Brain pericyte (primary cell): ENCODE results near the gene CBFA2T3.

Source experiments
- DNase-seq: peaks from one replicate; pipeline ENCODE4 v3.0.0-alpha.2; 2012; ENCODE audit warnings: low read depth, low spot score

CBFA2T3 gene

DNA sequence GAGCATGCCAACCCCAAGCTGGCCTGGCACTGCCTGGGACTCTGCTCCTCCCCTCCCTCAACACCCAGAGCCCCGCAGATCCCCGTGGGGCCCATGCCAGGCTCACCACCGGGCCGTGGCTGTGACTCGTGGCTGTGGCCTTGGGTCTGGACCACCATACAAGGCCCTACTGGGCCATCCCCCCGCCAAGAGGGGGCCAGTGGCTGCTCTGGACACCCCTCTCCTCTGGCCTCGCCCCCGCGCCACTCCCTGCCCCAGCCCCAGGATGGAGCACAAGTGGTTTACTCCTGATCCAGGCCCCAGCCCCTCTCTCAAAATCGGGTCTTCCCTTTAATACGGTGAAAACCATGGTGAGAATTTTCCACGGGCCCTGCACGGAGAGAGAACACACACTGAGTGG lies 113.6 kb downstream of the CBFA2T3 start:
- DNase-seq = no peak

DNA sequence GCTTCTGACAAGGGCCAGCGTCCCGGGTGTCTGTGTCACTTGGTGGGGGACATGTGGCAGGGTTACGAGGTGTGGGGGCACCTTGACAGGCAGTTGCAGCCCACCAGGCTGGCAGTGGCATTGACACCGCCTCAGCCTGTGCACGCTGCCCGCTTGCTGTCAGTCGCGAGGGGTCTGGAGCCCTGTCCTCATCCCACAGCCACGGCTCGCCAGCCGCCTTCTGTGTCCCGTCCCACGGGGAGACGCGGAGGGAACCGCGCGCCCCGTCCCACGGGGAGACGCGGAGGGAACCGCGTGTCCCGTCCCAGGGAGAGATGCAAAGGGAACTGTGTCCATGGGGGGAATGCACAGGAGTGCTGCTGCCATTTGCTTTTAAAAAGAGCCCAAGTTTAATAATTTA lies 114.0 kb downstream of the CBFA2T3 start:
- DNase-seq = no peak

DNA sequence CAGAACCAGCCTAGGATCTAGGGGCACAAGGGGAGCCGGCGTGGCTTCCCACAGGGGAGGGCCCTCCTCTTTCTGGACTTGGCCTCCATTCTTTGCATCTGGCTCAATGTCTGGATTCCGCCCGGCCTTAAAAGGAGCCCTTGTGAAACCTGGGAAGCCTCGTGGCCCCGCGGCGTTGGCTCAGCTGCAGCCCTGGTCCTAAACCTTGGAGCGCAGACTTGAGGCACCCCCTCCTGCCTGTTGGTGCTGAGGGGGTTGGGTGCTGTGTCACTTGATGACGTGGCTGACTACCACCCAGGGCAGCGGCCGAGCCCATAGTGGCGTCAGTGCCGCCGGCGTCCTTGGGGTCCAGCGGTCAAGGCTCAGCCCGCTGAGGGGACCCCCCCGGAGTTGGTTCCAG lies 115.6 kb downstream of the CBFA2T3 start:
- no peak for DNase-seq

DNA sequence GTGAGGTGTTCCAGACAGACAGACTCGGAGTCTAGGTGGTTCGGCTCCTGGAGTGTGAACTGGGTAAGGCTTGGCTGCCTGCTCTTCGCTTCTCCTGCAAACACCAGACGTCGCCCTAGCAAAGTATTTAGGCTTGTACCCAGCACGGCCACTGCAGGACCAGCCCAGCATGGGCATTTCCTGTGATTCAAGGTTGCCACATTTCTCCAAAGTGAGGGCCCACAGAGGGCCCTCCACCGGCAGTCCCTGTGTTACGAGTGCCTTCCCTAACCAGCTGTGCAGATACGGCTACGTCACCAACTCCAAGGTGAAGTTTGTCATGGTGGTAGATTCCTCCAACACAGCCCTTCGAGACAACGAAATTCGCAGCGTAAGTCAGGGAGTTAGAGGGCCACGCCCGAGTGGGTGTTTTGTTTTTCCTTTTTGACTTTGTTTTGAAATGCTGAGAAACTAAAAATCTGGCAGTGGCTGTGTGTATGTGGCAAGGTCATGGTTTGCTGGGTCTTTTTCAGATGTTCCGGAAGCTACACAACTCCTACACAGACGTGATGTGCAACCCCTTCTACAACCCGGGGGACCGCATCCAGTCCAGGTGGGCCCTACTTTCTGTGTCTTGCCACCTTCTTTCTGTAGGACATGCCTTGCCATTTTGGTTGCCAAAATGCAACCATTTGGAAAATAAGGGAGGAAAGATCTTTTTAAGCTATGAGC lies 117.5 kb downstream of the CBFA2T3 start:
- DNase-seq = no peak

DNA sequence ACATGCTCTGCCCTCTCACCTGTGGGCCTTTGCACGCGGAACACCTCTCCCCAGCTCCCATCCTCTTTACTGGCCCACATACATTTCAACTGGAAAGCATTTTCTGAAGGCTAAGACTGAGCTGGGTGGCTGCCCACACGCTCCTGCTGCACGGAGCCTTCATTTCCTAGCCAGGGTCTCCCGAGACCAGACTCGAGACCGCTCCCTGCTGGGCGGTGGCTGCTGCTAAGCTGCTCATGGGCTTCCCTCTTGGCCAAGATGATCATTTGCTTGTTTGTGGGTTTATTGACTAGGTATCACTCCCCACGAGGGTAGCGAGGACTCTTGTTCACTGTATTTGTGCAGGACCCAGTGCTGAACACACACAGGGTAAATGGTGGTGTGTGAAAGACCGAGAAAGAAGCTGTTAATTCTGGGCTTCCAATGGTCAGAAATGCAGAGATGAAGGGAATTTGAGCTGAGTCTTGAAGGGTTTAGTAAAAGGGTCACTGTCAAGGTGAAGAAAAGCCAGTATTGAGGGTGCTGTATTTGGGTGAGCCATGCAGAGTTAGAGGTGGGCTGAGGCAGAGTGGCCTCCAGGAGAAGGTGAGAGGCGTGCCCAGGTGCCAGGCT lies 119.2 kb downstream of the CBFA2T3 start:
- DNase-seq = no peak

DNA sequence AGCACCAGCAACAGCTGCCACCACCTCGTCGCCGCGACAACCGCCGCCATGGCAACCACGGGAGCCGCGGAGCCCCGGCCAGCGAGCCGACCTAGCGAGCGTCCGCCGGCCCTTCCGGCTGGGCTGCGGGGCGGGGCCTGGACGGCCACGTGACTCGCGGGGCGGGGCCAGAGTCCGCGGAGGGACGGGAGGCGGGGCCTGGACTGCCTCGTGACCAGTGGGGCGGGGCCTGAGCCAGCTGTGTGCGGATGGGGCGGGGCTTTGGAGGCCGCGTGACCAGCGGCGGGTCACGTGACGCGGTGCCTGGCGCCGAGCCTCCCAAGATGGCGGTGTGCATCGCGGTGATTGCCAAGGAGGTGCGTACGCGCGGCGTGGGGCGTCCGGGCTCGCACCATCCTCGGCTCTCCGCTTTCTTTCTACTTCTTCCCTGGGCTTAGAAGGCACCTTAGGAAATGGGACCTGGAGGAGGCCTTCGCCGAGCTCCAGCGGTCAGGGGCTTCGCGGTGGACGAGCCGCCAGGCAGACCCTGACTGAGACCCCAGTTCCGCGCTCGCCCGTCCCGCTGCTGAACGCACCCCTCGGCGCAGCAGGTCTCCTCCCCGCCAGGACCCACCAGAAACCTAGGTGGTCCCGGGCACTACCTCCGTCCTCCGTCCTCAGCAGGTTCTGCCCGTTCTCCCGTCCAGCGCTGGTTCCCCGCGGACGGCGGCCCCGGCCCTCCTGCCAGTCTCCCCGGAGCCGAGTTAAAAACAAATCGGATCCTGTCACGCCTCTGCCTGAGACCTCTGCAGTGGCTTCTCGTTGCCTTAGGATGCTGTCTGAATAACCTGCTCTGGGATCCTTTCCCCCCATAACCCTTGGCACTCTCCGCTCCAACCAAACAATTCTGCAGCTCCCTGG lies 119.9 kb downstream of the CBFA2T3 start, which contains the start of the genes GALNS and TRAPPC2L:
TSS of gene GALNS (minus strand) at position 120 of the 900 bp plus-strand sequence. CDS start at position 50, 70 bp downstream.
TSS of gene TRAPPC2L (plus strand) at position 300 of the 900 bp plus-strand sequence. CDS start at position 324, 24 bp downstream.
- DNase-seq = peak; percentile 86

DNA sequence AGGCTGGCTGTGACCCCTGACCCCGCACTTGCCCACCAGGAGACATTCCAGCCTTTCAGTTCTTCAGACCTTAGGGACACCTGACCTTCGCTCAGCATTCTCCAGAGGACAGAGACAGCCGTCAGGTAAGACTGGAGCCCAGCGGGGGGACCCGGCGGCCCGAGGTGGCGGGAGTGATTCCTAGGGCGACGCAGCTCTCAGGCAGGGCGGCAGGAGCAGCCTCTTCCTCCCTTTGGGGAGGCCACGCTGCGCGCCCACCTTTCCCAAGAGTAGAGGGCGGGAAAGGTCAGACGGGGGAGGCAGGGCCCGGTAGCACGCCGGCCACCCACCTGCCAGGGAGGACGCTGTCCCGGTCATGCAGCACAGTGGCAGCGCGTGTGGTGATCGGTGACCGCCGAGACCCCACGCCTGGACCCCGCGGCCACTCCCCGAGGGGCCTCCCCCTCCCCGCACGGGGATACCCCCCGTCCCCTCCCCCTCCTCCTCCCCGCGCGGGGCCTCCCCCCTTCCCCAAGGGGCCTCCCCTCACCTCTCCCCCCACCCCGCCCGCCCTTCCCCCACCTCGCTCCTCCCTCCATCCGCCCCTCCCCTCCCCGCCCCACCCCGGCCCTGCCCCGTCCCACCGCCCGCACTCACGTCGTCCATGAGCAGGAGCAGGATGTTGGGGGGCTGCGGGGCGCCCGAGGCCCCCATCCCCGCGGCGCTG lies 120.7 kb downstream of the CBFA2T3 start:
- no peak for DNase-seq

DNA sequence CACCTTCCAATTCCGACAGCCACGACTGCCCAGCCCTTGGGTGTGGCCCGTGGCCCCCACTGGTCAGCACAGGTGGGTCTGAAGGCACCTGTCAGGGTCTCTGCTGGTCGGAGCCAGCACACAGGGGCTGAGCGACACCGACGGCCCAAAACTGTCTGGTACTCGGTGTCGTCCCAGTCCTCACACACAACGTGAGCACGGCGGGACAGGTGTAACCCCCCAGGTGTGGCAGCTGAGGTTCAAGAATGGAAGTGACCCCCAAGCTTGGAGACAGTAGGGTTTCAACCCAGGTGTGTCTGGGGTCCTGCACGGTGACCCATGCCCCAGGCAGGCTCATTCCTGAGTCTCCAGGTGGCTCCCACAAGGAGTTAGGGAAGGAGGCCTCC lies 121.3 kb downstream of the CBFA2T3 start:
- no peak for DNase-seq

DNA sequence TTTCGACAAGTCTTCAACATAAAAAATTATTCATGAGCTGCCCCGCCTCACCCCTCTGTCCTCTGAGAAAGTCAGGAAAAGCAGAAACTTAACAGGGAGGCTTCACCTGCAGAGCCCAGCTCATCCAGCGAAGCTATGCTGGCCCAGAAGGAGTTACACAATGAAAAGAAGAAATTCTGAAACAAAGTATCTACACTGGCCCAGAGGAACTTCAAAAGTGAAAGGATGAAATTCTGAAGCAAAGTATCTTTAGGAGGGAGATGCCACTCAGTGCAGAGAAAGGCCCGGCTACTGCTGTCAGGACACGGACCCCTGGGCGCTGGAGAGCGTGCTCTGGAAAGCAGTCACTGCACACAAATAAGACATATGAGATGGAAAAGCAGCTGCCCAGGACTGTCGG lies 121.8 kb downstream of the CBFA2T3 start:
- DNase-seq = no peak

DNA sequence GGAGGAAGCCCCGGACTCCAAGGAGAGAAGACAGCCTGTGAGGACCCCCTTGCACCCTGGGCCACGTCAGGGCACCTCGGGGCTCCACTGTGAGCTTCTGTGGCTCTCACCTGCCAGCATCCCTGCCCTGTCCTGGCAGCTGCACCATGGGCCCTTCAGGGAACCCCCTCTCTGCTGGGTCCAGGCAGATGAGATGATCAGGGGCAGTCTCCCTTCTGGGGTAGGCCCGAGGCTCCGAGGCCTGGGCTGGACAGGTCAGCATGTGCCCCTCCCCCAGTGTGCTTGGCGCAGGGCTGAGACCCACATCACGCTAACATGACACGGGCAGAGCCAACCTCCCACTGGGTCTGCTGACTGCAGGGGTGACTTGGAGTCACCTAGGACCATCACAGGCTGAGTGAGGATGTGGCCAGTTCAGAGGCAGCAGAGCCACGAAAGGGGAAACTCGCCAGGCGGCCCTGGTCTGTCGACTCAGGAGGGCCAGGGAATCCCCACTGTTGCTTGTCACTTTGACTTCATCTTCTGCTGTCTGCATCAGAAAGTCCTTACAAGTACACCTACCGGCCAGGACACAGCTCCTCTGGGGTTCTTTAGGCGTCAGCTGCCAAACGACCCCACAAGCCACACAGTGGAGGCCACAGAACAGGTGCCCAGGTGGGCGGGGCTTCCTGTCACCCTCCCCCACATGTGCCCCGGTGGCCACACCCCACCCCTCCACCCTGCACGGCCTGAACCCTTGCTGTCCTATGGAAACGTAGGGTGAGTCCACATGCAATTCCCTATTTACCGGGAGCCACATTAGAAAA lies 122.5 kb downstream of the CBFA2T3 start:
- no peak for DNase-seq

DNA sequence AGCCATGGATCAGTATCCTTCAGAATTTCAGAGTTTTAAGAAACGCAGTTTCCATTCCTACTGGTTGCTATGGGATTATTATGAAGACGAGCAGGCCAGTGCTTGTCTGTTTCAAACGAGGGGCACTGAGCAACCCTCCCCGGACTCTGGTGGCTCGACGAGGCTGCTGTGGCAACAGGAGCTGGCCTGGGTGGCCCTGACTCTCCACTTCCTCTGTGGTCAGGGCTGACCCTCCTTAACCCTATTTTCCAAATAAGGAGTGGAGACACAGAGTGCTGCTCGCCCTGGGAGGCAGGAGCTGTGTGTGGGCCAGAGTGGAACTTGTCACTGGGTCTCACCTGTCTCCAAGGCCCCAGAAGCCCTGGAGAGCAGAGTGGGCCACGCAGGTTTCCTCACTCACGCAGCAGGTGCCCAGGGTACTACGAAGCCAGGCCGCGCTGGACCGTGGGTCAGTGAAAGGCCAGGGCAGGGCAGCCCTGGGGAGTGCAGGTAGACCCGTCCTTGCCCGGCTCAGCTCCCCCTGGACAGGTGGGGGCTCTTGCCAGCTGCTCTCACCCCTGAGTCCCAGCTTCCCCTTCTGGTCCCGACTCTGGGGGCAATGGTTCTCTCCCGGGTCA lies 123.6 kb downstream of the CBFA2T3 start:
- no peak for DNase-seq

DNA sequence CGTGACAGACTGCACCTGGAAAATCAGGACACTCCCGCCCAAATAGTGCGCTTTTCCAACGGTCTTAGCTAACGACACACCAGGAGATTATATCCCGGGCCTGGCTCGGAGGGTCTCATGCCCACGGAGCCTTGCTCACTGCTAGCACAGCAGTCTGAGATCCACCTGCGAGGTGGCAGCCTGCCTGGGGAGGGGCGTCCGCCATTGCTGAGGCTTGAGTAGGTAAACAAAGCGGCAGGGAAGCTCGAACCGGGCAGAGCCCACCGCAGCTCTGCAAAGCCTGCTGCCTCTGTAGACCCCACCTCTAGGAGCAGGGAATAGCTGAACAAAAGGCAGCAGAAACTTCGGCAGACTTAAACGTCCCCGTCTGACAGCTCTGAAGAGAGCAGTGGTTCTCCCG lies 125.4 kb downstream of the CBFA2T3 start:
- DNase-seq = no peak

DNA sequence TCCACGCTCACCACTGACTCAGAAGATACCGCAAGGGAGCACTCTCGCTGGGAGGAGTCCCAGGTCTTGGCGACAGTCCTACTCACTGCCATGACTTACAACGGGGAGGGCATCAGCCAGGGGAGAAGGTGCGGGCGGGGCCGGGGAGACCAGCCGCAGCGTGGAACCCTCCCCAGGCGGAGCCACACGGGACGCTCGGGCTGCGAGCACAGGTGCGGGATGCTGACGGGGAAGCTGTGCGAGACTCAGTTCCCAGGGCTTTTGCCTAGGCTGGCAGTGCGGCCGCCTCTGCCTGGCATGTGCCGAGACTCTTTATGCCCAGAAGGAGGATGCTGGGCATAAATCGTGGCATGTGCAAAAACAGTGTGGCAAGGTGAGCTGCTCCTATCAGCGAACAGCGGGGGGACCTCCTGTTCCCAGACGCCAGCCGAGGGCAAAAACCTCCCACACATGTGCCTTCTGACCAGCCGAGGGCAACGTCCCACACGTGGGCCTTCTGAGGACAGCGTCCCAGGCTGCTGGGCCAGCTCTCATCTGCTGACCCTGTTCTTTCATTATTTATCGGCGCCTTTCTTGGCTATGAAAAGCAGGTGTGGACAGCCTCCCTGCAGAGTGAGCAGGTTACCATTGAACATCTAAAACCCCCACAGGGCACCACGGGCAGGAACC lies 126.3 kb downstream of the CBFA2T3 start:
- no peak for DNase-seq

DNA sequence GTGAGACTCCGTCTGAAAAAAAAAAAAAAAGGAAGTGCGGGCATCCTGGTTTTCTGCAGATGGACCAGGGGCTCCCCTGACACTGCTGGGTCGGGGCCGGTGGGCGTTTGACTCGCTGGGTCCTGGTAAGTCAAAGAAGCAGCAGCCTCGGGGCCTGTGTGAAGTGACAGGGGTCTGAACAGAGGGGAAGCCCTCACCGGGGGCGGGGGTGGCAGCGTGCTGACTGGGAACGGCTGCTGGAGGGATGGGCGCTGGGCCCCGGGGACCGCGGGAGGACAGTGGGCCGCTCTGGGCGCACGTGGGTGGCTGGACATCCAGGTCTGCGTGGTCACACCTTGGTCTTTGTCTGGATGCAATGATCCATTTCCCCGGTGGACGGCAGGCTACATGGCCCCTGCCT lies 128.4 kb downstream of the CBFA2T3 start:
- no peak for DNase-seq

DNA sequence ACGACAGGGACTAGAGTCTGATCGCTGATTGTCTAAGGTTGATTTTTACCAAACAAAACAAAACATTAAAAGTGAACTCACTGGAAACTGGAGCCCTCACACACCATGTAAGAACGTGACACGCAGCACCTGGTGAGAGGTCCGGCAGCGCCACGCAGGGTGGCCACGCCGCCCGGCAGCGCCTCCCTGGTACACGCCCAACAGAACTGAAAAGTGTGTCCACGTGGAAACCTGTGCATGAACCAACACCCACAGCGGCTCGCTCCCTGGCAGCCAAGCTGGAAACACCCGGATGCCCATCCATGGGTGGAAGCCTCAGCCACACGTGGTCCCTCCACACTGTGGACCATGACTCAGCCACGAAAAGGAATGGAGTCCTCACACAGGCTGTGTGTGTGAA lies 129.4 kb downstream of the CBFA2T3 start:
- DNase-seq = no peak

DNA sequence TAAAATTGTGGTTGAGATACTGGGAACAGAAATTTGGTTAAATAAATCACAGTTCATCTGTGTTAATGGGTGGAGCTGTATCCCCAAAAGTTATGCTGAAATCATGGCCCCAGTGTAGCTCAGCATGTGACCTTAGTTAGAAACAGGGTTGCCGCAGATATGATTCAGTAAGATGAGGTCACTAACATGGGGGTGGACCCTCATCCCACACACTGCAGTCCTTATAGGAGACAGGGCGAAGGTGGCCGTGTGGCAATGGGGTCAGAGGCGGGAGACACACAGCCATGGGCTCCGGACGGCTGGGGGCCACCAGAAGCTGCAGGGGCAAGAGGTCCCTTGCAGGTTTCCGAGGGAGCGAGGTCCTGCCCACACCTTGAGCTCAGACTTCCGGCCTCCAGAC lies 130.9 kb downstream of the CBFA2T3 start:
- no peak for DNase-seq

DNA sequence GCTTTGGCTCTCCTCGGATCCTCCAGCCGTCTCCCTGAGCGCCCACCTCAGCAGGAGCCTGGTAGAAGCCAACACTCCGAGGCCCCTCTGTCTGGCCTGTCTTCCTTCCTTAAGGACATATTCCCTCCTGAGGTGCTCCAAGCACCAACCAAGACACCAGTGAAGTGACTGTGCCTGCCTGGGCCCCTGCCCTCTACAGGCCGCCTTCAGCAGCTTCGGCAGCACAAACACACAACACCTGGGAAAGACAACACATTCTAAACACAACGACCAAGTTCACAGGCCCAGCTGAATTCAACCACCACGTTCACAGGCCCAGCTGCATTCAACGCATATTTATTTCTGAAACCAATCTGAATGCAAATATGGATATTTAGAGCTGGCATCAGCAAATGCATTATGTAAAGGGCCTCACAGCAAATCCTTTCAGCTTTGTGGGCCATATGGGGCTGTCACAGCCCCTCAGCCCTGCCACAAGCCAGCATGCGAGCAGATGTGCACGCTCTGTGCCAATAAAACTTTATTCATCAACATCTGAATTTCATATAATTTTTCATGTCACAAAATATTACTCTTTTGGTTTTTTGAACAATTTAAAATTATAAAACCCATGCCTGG lies 132.5 kb downstream of the CBFA2T3 start:
- no peak for DNase-seq

DNA sequence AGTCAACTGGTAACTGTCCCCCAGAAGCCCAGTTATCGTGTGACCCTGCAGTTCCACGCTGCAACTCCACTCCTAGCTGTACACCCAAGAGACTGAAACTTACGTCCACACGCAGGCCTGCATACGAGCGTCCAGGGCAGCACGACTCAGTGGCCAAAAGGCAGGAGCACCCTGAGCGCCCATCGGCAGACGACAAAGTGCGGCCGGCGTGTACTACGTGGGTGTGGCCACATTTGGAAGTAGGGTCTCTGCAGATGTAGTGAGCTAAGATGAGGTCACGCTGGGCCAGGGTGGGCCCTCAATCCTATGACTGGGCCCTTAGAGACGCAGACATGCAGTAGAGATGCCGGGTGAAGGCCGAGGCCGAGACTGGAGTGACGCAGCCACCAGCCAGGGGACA lies 133.8 kb downstream of the CBFA2T3 start:
- DNase-seq = no peak

DNA sequence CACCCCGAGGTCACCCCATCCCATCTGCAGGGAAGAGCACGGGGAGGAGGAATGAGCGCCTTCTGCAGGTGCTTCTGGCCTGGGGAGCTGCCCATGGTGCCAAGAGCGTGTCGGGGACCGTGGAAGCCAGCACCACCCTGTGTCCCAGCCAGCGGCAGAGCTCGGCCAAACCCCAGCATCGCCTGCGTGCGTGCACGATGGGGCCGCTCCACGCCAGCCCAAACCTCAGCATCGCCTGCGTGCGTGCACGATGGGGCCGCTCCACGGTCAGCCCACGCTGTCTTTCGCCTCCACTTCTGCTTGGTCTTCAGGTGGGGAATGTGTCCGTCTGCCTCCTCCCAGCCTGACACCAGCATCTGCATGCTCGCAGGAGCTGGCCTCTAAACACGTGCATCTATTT lies 134.2 kb downstream of the CBFA2T3 start:
- DNase-seq = no peak
